Glutamatergic neuron (in vitro differentiated cells): ENCODE results near the gene PPARD. TPM values are rescaled to one million over a fixed set of nuclear protein-coding genes. Genes with fewer than 3 reads are reported as not detected.
"Not testable (repeated sequence)": the region's sequence is repeated elsewhere in the genome, so short reads cannot be mapped to it uniquely, and the experiment has no call there.

Source experiments
- DNase-seq: peaks from one replicate; pipeline ENCODE4 v3.0.0; 2022
- H3K27ac Mint-ChIP-seq: one replicate; pipeline ENCODE4 v1.8.0; 2020; ENCODE audit warnings: mild to moderate bottlenecking, mixed read lengths, inconsistent platforms; ENCODE audit not compliant: unreplicated experiment
- H3K27me3 Mint-ChIP-seq: one replicate; pipeline ENCODE4 v1.8.0; 2020; ENCODE audit warnings: mild to moderate bottlenecking, moderate library complexity, mixed read lengths, inconsistent platforms; ENCODE audit not compliant: unreplicated experiment
- H3K36me3 Mint-ChIP-seq: one replicate; pipeline ENCODE4 v1.8.0; 2020; ENCODE audit warnings: mild to moderate bottlenecking, mixed read lengths, inconsistent platforms; ENCODE audit not compliant: unreplicated experiment
- H3K4me1 Mint-ChIP-seq: one replicate; pipeline ENCODE4 v1.8.0; 2020; ENCODE audit warnings: mild to moderate bottlenecking, low read depth, mixed read lengths, inconsistent platforms; ENCODE audit not compliant: unreplicated experiment
- H3K4me3 Mint-ChIP-seq: one replicate; pipeline ENCODE4 v1.8.0; 2020; ENCODE audit warnings: mild to moderate bottlenecking, mixed read lengths, inconsistent platforms; ENCODE audit not compliant: unreplicated experiment
- H3K9me3 Mint-ChIP-seq: one replicate; pipeline ENCODE4 v1.8.0; 2020; ENCODE audit warnings: mild to moderate bottlenecking, moderate library complexity, mixed read lengths, inconsistent platforms; ENCODE audit not compliant: unreplicated experiment
- total RNA-seq: library from RNA; stranded (reverse); fragmentation: NEBNext Ultra II Directional; extraction: Animal tissue kit (Norgen Biotek cat#: 25700); gene quantifications from one replicate; pipeline ENCODE4 v1.2.1, GENCODE V29; 2021; ENCODE audit not compliant: unreplicated experiment
- TF ChIP-seq, protein P1 (sequence below): fragments of 200-600 bp; sonication (generic); IDR thresholded peaks from one replicate; pipeline ENCODE4 v1.5.0; 2021; ENCODE audit not compliant: partially characterized antibody, unreplicated experiment

The PPARD gene
- total RNA-seq, 1 donor from 2014 or later = 37.5 TPM

DNA sequence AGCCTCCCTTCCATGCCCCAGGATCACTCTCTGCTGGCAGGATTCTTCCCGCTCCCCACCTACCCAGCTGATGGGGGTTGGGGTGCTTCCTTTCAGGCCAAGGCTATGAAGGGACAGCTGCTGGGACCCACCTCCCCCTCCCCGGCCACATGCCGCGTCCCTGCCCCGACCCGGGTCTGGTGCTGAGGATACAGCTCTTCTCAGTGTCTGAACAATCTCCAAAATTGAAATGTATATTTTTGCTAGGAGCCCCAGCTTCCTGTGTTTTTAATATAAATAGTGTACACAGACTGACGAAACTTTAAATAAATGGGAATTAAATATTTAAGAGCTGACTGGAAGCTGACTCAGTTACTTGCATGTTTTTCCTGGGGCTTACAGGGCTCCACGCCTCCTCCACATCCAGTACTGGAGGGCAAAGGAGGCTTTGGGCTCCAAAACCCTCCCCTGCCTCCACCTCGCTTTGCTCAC lies 85.5 kb downstream of the PPARD start:
- Mint-ChIP-seq H3K36me3 (peaks cover 18% of the 10 kb centered on the region), H3K27ac (no peak overlapping the region), H3K27me3 (no peaks in the 10 kb centered on the region), H3K9me3 (peaks cover 5% of the 10 kb centered on the region), H3K4me3 (no peak overlapping the region), H3K4me1 (no peaks in the 10 kb centered on the region)
- no peak for DNase-seq
- TF ChIP-seq, protein P1, sequence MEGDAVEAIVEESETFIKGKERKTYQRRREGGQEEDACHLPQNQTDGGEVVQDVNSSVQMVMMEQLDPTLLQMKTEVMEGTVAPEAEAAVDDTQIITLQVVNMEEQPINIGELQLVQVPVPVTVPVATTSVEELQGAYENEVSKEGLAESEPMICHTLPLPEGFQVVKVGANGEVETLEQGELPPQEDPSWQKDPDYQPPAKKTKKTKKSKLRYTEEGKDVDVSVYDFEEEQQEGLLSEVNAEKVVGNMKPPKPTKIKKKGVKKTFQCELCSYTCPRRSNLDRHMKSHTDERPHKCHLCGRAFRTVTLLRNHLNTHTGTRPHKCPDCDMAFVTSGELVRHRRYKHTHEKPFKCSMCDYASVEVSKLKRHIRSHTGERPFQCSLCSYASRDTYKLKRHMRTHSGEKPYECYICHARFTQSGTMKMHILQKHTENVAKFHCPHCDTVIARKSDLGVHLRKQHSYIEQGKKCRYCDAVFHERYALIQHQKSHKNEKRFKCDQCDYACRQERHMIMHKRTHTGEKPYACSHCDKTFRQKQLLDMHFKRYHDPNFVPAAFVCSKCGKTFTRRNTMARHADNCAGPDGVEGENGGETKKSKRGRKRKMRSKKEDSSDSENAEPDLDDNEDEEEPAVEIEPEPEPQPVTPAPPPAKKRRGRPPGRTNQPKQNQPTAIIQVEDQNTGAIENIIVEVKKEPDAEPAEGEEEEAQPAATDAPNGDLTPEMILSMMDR = no peak

DNA sequence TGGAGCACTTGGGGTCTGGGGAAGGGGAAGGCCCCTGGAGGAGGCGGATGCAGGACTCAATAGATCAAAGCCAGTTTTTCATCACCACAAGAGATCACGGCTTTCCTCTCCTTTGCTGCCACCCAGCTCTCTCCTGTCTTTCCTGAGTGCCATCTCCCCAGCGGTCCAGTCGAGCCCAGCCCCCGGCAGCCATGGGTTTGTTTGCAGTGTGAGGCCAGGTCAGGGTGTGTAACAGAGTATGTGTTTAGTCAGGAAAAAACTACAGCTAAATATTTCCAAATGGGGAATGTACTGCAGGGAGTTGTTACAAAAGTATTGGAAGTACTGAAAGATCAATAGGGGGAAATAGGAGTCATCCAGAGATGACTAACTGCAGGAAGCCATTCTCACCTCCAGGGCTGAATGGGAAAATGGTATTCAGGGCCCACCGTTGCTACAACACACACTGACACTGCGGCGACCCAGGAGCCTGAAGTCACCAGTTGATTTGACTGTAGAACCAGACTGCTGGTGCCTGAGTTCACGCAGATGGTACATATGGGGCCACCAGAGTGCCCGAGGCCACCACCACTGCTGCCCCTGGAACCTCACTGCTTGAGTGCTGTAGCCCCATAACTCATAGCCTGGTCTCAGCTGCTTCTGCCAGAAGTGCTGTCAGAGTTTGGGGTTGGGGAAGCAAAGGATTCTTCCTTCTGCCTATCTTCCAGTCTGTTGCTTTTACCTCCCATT lies 86.2 kb downstream of the PPARD start:
- no peak for DNase-seq
- H3K9me3 Mint-ChIP-seq = peaks cover 4% of the 10 kb centered on the region
- H3K4me1 Mint-ChIP-seq = no peaks in the 10 kb centered on the region
- TF ChIP-seq, protein P1 = no peak
- no peaks in the 10 kb centered on the region for H3K27me3 Mint-ChIP-seq
- no peak overlapping the region for H3K27ac Mint-ChIP-seq
- peaks cover 18% of the 10 kb centered on the region for H3K36me3 Mint-ChIP-seq
- H3K4me3 Mint-ChIP-seq = no peak overlapping the region

DNA sequence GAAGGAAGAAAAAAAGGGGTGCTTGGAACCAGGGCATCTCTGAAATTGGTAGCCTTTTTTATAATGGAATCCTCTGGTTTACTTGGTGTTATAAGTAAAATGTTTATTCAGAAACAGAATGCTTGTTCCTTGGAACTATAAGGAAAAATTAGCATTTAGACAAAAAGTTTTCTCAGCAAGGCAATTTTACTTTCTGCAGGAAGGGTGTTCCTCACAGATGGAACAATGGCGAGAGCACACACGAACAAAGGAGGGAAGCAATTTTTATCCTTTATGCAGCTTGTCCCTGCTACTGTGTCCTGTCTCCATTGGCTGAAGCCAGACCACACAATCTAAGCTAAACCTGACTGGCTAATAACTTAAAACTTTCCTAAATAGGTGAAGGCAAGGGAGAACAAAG lies 87.1 kb downstream of the PPARD start:
- no peaks in the 10 kb centered on the region for H3K4me1 Mint-ChIP-seq
- peaks cover 4% of the 10 kb centered on the region for H3K9me3 Mint-ChIP-seq

DNA sequence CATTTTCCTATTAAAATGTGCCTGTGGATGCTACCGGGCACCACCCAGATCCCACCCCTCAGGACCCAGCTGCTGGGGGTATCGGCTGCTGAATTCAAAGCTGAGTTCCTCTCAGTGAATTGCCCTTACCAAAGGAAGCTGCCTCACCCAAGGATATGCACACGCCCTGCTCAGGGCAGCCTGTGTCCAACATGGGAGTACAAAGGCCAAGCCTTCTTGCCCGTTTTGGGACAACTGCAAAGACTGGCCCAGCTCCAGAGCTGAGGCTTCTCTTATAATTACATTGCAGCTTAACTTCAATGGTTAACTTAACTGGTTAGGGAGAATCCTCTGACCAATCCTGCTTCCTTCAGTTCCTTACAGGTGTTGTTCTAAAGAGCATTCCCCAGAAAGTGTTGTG lies 89.9 kb downstream of the PPARD start:
- TF ChIP-seq, protein P1 = no peak

More for the DNA sequence above, 87.1 kb downstream of the PPARD start:
- H3K27ac Mint-ChIP-seq = no peak overlapping the region
- DNase-seq = no peak
- peaks cover 18% of the 10 kb centered on the region for H3K36me3 Mint-ChIP-seq
- H3K27me3 Mint-ChIP-seq = no peaks in the 10 kb centered on the region
- TF ChIP-seq, protein P1 = no peak
- H3K4me3 Mint-ChIP-seq = no peak overlapping the region

DNA sequence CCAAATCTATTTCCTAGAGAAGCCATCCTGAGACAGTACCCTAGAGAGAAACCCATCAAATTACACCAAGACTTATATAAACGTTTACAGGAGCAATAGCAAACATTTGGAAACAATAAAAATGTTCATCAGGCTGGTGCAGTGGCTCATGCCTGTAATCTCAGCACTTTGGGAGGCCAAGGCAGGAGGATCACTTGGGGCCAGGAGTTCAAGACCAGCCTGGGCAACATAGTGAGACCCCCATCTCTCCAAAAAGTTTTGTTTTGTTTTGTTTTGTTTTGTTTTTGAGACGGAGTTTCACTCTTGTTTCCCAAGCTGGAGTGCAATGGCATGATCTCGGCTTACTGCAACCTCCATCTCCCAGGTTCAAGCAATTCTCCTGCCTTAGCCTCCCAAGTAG lies 90.3 kb downstream of the PPARD start:
- not testable (repeated sequence) for H3K9me3 Mint-ChIP-seq, DNase-seq, H3K27ac Mint-ChIP-seq, H3K4me3 Mint-ChIP-seq, H3K27me3 Mint-ChIP-seq, H3K4me1 Mint-ChIP-seq
- peaks cover 13% of the 10 kb centered on the region for H3K36me3 Mint-ChIP-seq

More for the DNA sequence above, 89.9 kb downstream of the PPARD start:
- DNase-seq = no peak
- H3K4me3 Mint-ChIP-seq = no peak overlapping the region
- H3K27ac Mint-ChIP-seq = no peak overlapping the region
- H3K36me3 Mint-ChIP-seq = peaks cover 13% of the 10 kb centered on the region
- H3K27me3 Mint-ChIP-seq = no peaks in the 10 kb centered on the region
- peaks cover 4% of the 10 kb centered on the region for H3K9me3 Mint-ChIP-seq
- no peaks in the 10 kb centered on the region for H3K4me1 Mint-ChIP-seq
